Transverse colon (tissue), 3 donors: Measurements from ENCODE around the gene TMEM174.

Source experiments
- CTCF ChIP-seq, 5 experiments: fragments of 200-600 bp in 3 of 5; fragments of 450-650 bp in 2 of 5; sonication (generic) in 3 of 5; IDR thresholded peaks; 1 replicate in 2 of 5; 2 replicates in 3 of 5; pipeline ENCODE4 v1.5.1; 2016 to 2017; ENCODE audit warnings: antibody characterized with exemption in 5 of 5, inconsistent platforms in 3 of 5, mild to moderate bottlenecking in 2 of 5, moderate library complexity in 1 of 5
- EP300 ChIP-seq: sonication (generic); formaldehyde crosslinking; IDR thresholded peaks from one replicate; pipeline ENCODE4 v1.6.1; 2017; ENCODE audit warnings: antibody characterized with exemption, low read depth
- POLR2A ChIP-seq: fragments of 450-650 bp; IDR thresholded peaks from one replicate; pipeline ENCODE4 v1.6.1; 2016; ENCODE audit warnings: antibody characterized with exemption, mild to moderate bottlenecking, moderate library complexity

DNA sequence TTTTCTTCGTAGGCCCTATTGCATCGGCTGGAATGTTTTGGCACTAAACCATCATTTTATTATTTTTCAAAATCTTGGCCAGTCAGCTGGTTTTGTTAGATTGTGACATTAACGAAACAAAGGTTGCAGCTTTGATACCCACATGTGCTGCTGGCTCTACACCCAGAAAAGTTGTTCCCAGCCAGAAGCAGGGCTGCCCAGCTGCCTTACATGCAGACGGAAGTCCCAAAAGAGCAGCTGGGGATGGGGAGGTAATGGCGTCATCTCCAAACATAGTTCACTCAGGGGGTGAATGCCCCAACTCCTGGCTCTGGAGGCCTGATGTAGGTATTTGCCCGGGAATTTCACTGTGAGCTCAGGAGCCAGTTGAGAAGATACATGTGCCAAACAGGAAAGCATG lies 29.3 kb upstream of the TMEM174 start:
- no peak for TF ChIP-seq POLR2A
- TF ChIP-seq CTCF (IDR thresholded peaks at IDR 0.05): no peak
- no peak for TF ChIP-seq EP300
